Right renal pelvis (tissue), 4 donors: ENCODE data around the gene KLF15. TPM values are rescaled to one million over a fixed set of nuclear protein-coding genes. Genes with fewer than 3 reads are reported as not detected.
A peak's percentile ranks its signal among the peaks of the same experiment; 100 is the strongest.

Experiments used
- DNase-seq, 4 donors: peaks; one replicate each; pipeline ENCODE4 v3.0.0-alpha.2; 2013; ENCODE audit warnings: low read depth in 4 of 4, low spot score in 3 of 4, missing footprints in 1 of 4
- polyA plus RNA-seq, 4 donors: library from polyadenylated mRNA; unstranded; fragments of 120-200 nt; gene quantifications; one replicate each; pipeline ENCODE4 v1.2.1, GENCODE V29; 2013; ENCODE audit not compliant: insufficient read length in 4 of 4

Gene KLF15
- polyA plus RNA-seq, 4 donors: 12.0 to 14.5 (median 13.1) TPM

GRCh38 chr3:126326629-126327028 is 30.6 kb downstream of the KLF15 start:
- DNase-seq: no peak

- DNase-seq: no peak
Observed at GRCh38 chr3:126322181-126322967, 34.8 kb downstream of the KLF15 start.

- DNase-seq: no peak
Observed at GRCh38 chr3:126321490-126321889, 35.7 kb downstream of the KLF15 start.

GRCh38 chr3:126320517-126321293 is 36.5 kb downstream of the KLF15 start:
- DNase-seq: no peak

- no peak for DNase-seq
Observed at GRCh38 chr3:126319701-126320295, 37.4 kb downstream of the KLF15 start.

GRCh38 chr3:126317029-126317996 is 39.9 kb downstream of the KLF15 start:
- no peak for DNase-seq

- no peak for DNase-seq
Observed at GRCh38 chr3:126316501-126316939, 40.7 kb downstream of the KLF15 start.

GRCh38 chr3:126316031-126316461 is 41.2 kb downstream of the KLF15 start:
- DNase-seq: no peak

GRCh38 chr3:126314790-126315658 is 42.2 kb downstream of the KLF15 start:
- DNase-seq: peak in 2 of 4 donors; percentile 36 to 49

- no peak for DNase-seq
Observed at GRCh38 chr3:126314305-126314789, 42.9 kb downstream of the KLF15 start.

- DNase-seq: no peak
Observed at GRCh38 chr3:126313580-126314304, 43.5 kb downstream of the KLF15 start.

GRCh38 chr3:126313166-126313565 is 44.0 kb downstream of the KLF15 start:
- DNase-seq: no peak

GRCh38 chr3:126312341-126312740 is 44.9 kb downstream of the KLF15 start:
- no peak for DNase-seq

GRCh38 chr3:126311338-126311978 is 45.8 kb downstream of the KLF15 start:
- DNase-seq: no peak

GRCh38 chr3:126310816-126311215 is 46.4 kb downstream of the KLF15 start:
- no peak for DNase-seq

- no peak for DNase-seq
Observed at GRCh38 chr3:126309861-126310655, 47.1 kb downstream of the KLF15 start.

GRCh38 chr3:126309165-126309564 is 48.0 kb downstream of the KLF15 start:
- DNase-seq: no peak
